HCT116 (cell line): Measurements from ENCODE around the gene PRR5L. TPM values are rescaled to one million over a fixed set of nuclear protein-coding genes. Genes with fewer than 3 reads are reported as not detected.

Experiments used
- ATAC-seq: fragments of 200-7000 bp; cut with Tn5 transposase; 2 replicates; pipeline ENCODE4 v1.9.1; 2020; ENCODE audit warnings: mild to moderate bottlenecking, moderate library complexity
- BruUV-seq: library from RNA; stranded (reverse); fragments of 400-500 nt; replicated peaks from 2 replicates; lab custom pipeline; 2021; lab: Mats Ljungman, UMichigan
- CTCF ChIA-PET: fragments of 300-600 bp; sonication (Branson Sonifier 250); formaldehyde crosslinking; loops from one replicate; lab custom pipeline; 2021; ENCODE audit warnings: antibody characterized with exemption; lab: Charles Lee
- POLR2A ChIA-PET: fragments of 300-600, 350-600 bp; sonication (Branson Sonifier 250); formaldehyde crosslinking; loops from one replicate; lab custom pipeline; 2021; ENCODE audit warnings: antibody characterized with exemption; lab: Charles Lee
- RAD21 ChIA-PET, 2 experiments: fragments of 300-600 bp; sonication (Branson Sonifier 250); formaldehyde crosslinking; loops; one replicate each; lab custom pipeline; 2023; ENCODE audit warnings: low total read pairs in 2 of 2; ENCODE audit not compliant: uncharacterized antibody in 2 of 2, unreplicated experiment in 2 of 2, low non-redundant PET in 1 of 2; lab: Charles Lee
- DNase-seq: peaks from one replicate; pipeline ENCODE4 v3.0.0-alpha.2; 2010; ENCODE audit warnings: low read depth, low spot score
- H2AFZ ChIP-seq: fragments of 200-600 bp; shearing (Covaris generic), sonication (generic); 2 replicates; pipeline ENCODE4 v1.6.1; 2017; ENCODE audit warnings: low read depth, mixed run types, mixed read lengths, antibody characterized with exemption, low read length; ENCODE audit not compliant: poor library complexity, severe bottlenecking
- H3K27ac ChIP-seq: 2 replicates; pipeline ENCODE4 v1.5.1; 2012; ENCODE audit warnings: low read depth, low read length
- H3K27me3 ChIP-seq: fragments of 200-600 bp; sonication (generic); 2 replicates; pipeline ENCODE4 v1.6.1; 2016; ENCODE audit warnings: mixed run types, low read length, mixed read lengths; ENCODE audit not compliant: insufficient read depth
- H3K36me3 ChIP-seq, 2 experiments: fragments of 200-500 bp in 1 of 2; fragments of 200-600 bp in 1 of 2; sonication (Bioruptor generic) in 1 of 2; sonication (generic) in 1 of 2; 2 replicates each; pipeline versions ENCODE4 v1.5.1 to v1.6.1; 2014 to 2016; ENCODE audit warnings: low read length in 2 of 2, inconsistent platforms in 1 of 2, mixed read lengths in 1 of 2, mixed run types in 1 of 2; ENCODE audit not compliant: insufficient read depth in 2 of 2, control insufficient read depth in 1 of 2
- H3K4me1 ChIP-seq, 2 experiments: fragments of 200-600 bp in 1 of 2; sonication (generic) in 1 of 2; 2 replicates each; pipeline versions ENCODE4 v1.5.1 to v1.6.1; 2012 to 2017; ENCODE audit warnings: low read length in 2 of 2, inconsistent platforms in 1 of 2, mild to moderate bottlenecking in 1 of 2, mixed read lengths in 1 of 2, mixed run types in 1 of 2, moderate library complexity in 1 of 2; ENCODE audit not compliant: insufficient read depth in 2 of 2, control insufficient read depth in 1 of 2
- H3K4me2 ChIP-seq: fragments of 200-600 bp; sonication (generic); 2 replicates; pipeline ENCODE4 v1.6.1; 2017; ENCODE audit warnings: mixed run types, low read length, mixed read lengths
- H3K4me3 ChIP-seq, 2 experiments: fragments of 200-600 bp in 1 of 2; sonication (generic) in 1 of 2; replicated peaks in 1 of 2; 2 replicates each; pipeline ENCODE4 v1.5.1; 2011 to 2016; ENCODE audit warnings: low read length in 2 of 2, control low read depth in 1 of 2, low read depth in 1 of 2, mild to moderate bottlenecking in 1 of 2, mixed read lengths in 1 of 2, mixed run types in 1 of 2
- H3K79me2 ChIP-seq: fragments of 200-600 bp; sonication (generic); 2 replicates; pipeline ENCODE4 v1.6.1; 2017; ENCODE audit warnings: mild to moderate bottlenecking, mixed run types, low read length, moderate library complexity, mixed read lengths; ENCODE audit not compliant: insufficient read depth
- H3K9ac ChIP-seq: fragments of 200-600 bp; sonication (generic); 2 replicates; pipeline ENCODE4 v1.6.1; 2016; ENCODE audit warnings: low read length, mixed read lengths
- H3K9me2 ChIP-seq: fragments of 200-600 bp; sonication (generic), shearing (Covaris generic); 2 replicates; pipeline ENCODE4 v1.6.1; 2017; ENCODE audit warnings: mixed run types, mild to moderate bottlenecking, moderate library complexity; ENCODE audit not compliant: insufficient read depth
- H3K9me3 ChIP-seq, 2 experiments: fragments of 200-500 bp in 1 of 2; fragments of 200-600 bp in 1 of 2; sonication (Bioruptor generic) in 1 of 2; sonication (generic) in 1 of 2; 2 replicates each; pipeline ENCODE4 v1.6.1; 2014 to 2017; ENCODE audit warnings: low read length in 2 of 2, mixed read lengths in 2 of 2, inconsistent platforms in 1 of 2, low read depth in 1 of 2, mild to moderate bottlenecking in 1 of 2, mixed run types in 1 of 2, moderate library complexity in 1 of 2; ENCODE audit not compliant: control insufficient read depth in 1 of 2, insufficient read depth in 1 of 2
- H4K20me1 ChIP-seq: fragments of 200-600 bp; sonication (generic), shearing (Covaris generic); 2 replicates; pipeline ENCODE4 v1.6.1; 2017; ENCODE audit warnings: mixed run types, mild to moderate bottlenecking, moderate library complexity; ENCODE audit not compliant: insufficient read depth
- CEBPB ChIP-seq: IDR thresholded peaks from 2 replicates; pipeline ENCODE4 v1.6.1; 2012; ENCODE audit warnings: low read depth
- EZH2phosphoT487 ChIP-seq: fragments of 200-600 bp; IDR thresholded peaks from 2 replicates; pipeline ENCODE4 v1.6.1; 2018; ENCODE audit warnings: antibody characterized with exemption, borderline replicate concordance
- JUND ChIP-seq: IDR thresholded peaks from 2 replicates; pipeline ENCODE4 v1.6.1; 2012
- MAX ChIP-seq: IDR thresholded peaks from 2 replicates; pipeline ENCODE4 v1.6.1; 2012
- ZBTB33 ChIP-seq: IDR thresholded peaks from 2 replicates; pipeline ENCODE4 v1.6.1; 2011; ENCODE audit warnings: mild to moderate bottlenecking, low read length, moderate library complexity; ENCODE audit not compliant: insufficient replicate concordance; ENCODE audit errors: extremely low read depth
- ZNF274 ChIP-seq: fragments of 200-500 bp; sonication (Bioruptor generic); IDR thresholded peaks from 2 replicates; pipeline ENCODE4 v1.6.1; 2014; ENCODE audit warnings: mild to moderate bottlenecking, low read depth, low read length, inconsistent platforms
- intact Hi-C: fragments of 100-400 bp; cut with micrococcal nuclease; formaldehyde crosslinking; loops from 2 replicates; pipeline ENCODE4 v1.10.0; 2022
- total RNA-seq: library from RNA; stranded (reverse); gene quantifications from one replicate; pipeline ENCODE4 v1.2.1, GENCODE V29; 2021; ENCODE audit not compliant: unreplicated experiment
- TF ChIP-seq, protein P1 (sequence below): IDR thresholded peaks from 2 replicates; pipeline ENCODE4 v1.6.1; 2012
- TF ChIP-seq, protein P2 (sequence below): IDR thresholded peaks from 2 replicates; pipeline ENCODE4 v1.6.1; 2012; ENCODE audit warnings: low read depth
- TF ChIP-seq, protein P3 (sequence below), 3 experiments: fragments of 200-600 bp in 1 of 3; sonication (generic) in 1 of 3; IDR thresholded peaks in 2 of 3; conservative IDR thresholded peaks in 1 of 3; 2 replicates each; pipeline ENCODE4 v1.5.1; 2012 to 2017; ENCODE audit warnings: low read depth in 2 of 3, low read length in 2 of 3, antibody characterized with exemption in 1 of 3, borderline replicate concordance in 1 of 3, control low read depth in 1 of 3, mild to moderate bottlenecking in 1 of 3, mixed read lengths in 1 of 3, mixed run types in 1 of 3, moderate library complexity in 1 of 3; ENCODE audit not compliant: insufficient read depth in 1 of 3

PRR5L gene
- total RNA-seq, 1 experiment from 2014 or later: 0.47 TPM

DNA sequence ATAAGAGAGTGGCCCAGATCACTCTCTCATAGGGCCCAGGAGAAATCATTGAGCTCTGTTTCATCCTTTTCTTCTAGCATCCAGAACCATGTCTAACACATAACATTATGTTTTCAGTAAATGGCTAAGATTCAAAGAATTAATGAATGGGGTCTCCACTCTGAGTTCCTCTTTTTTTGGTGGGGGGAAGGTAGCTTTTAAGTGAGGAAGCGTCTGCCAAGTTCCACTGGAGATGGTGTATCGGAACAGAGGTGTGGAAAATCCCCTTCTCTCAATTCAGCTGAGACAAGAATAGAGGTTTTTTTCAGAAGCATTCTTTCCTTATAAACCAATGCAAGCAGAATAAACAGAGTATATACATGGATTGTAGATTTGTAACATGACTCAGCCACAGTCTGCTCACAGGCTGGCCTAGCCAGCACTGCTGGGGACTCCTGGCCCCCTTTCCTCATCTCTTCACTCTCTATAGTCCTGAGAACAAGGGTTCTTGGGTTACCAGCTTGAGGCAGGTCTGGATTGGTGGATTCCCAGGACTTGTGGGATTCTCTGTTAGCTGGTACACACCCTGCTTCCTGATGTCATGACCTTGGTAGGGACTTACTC lies 116.8 kb downstream of the PRR5L start:
- Histone ChIP-seq H3K9me2 (no peaks in the 10 kb centered on the region), H3K27ac (no peak overlapping the region), H3K36me3 (no peaks in the 10 kb centered on the region)
- TF ChIP-seq, protein P1, sequence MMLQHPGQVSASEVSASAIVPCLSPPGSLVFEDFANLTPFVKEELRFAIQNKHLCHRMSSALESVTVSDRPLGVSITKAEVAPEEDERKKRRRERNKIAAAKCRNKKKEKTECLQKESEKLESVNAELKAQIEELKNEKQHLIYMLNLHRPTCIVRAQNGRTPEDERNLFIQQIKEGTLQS: no peak
- TF ChIP-seq, protein P2, sequence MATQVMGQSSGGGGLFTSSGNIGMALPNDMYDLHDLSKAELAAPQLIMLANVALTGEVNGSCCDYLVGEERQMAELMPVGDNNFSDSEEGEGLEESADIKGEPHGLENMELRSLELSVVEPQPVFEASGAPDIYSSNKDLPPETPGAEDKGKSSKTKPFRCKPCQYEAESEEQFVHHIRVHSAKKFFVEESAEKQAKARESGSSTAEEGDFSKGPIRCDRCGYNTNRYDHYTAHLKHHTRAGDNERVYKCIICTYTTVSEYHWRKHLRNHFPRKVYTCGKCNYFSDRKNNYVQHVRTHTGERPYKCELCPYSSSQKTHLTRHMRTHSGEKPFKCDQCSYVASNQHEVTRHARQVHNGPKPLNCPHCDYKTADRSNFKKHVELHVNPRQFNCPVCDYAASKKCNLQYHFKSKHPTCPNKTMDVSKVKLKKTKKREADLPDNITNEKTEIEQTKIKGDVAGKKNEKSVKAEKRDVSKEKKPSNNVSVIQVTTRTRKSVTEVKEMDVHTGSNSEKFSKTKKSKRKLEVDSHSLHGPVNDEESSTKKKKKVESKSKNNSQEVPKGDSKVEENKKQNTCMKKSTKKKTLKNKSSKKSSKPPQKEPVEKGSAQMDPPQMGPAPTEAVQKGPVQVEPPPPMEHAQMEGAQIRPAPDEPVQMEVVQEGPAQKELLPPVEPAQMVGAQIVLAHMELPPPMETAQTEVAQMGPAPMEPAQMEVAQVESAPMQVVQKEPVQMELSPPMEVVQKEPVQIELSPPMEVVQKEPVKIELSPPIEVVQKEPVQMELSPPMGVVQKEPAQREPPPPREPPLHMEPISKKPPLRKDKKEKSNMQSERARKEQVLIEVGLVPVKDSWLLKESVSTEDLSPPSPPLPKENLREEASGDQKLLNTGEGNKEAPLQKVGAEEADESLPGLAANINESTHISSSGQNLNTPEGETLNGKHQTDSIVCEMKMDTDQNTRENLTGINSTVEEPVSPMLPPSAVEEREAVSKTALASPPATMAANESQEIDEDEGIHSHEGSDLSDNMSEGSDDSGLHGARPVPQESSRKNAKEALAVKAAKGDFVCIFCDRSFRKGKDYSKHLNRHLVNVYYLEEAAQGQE: no peak
- TF ChIP-seq EZH2phosphoT487: no peak
- TF ChIP-seq, protein P3, sequence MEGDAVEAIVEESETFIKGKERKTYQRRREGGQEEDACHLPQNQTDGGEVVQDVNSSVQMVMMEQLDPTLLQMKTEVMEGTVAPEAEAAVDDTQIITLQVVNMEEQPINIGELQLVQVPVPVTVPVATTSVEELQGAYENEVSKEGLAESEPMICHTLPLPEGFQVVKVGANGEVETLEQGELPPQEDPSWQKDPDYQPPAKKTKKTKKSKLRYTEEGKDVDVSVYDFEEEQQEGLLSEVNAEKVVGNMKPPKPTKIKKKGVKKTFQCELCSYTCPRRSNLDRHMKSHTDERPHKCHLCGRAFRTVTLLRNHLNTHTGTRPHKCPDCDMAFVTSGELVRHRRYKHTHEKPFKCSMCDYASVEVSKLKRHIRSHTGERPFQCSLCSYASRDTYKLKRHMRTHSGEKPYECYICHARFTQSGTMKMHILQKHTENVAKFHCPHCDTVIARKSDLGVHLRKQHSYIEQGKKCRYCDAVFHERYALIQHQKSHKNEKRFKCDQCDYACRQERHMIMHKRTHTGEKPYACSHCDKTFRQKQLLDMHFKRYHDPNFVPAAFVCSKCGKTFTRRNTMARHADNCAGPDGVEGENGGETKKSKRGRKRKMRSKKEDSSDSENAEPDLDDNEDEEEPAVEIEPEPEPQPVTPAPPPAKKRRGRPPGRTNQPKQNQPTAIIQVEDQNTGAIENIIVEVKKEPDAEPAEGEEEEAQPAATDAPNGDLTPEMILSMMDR (IDR thresholded peaks at IDR 0.05 in 2 of 3, conservative IDR thresholded peaks at IDR 0.05 in 1 of 3; ENCODE audit: borderline replicate concordance in 1 of 3, insufficient read depth in 1 of 3, low read depth in 2 of 3, low read length in 2 of 3): no peak
- TF ChIP-seq CEBPB: no peak
- no peak for TF ChIP-seq MAX
- TF ChIP-seq ZNF274: no peak
- TF ChIP-seq ZBTB33: no peak
- no peak for TF ChIP-seq JUND
- TF ChIP-seq, all 23 proteins: peak for 0
- H3K79me2 ChIP-seq: no peaks in the 10 kb centered on the region
- intact Hi-C loops: no loop called here
- H3K9ac ChIP-seq: no peak overlapping the region
- POLR2A ChIA-PET: no interaction called here
- no peak overlapping the region for H2AFZ ChIP-seq
- no peak for DNase-seq
- no TSS peak for BruUV-seq
- CTCF ChIA-PET: no interaction called here
- RAD21 ChIA-PET: no interaction called here
- no peaks in the 10 kb centered on the region for H3K4me1 ChIP-seq
- H3K9me3 ChIP-seq: no peaks in the 10 kb centered on the region
- H3K4me3 ChIP-seq: no peak overlapping the region
- no peaks in the 10 kb centered on the region for H4K20me1 ChIP-seq
- ATAC-seq: no peak
- no peak overlapping the region for H3K4me2 ChIP-seq
- peaks cover 20% of the 10 kb centered on the region for H3K27me3 ChIP-seq
